Measurements from ENCODE around the gene APLP1. TPM values are rescaled to one million over a fixed set of nuclear protein-coding genes. Genes with fewer than 3 reads are reported as not detected.

Gene APLP1
- total RNA-seq, 1 experiment from 2014 or later, result 11.5 TPM

DNA sequence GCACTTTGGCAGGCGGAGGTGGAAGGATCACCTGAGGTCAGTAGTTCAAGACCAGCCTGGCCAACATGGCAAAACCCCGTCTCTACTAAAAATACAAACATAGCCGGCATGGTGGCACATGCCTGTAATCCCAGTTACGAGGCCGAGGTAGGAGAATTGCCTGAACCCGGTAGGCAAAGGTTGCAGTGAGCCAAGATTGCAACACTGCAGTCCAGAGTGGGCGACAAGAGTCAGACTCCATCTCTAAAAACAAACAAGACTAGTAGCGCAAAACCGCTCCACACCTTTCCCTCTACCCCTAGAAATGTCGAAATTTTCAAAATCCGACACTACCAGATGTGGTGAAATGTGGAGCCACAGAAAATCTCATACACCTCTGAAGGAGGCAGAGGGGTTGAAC lies 50.9 kb downstream of the APLP1 start:
- TF ChIP-seq CTCF (IDR thresholded peaks at IDR 0.05; ENCODE audit: unreplicated experiment), result no peak
- CTCF ChIA-PET, result no interaction called here

GRCh38 chr19:35921012-35921411 lies 52.6 kb downstream of the APLP1 start:
- H3K36me3 Mint-ChIP-seq (ENCODE audit: insufficient read depth, unreplicated experiment), result no peaks in the 10 kb centered on the region
- H3K4me3 Mint-ChIP-seq (ENCODE audit: low read depth, unreplicated experiment), result no peak overlapping the region
- TF ChIP-seq CTCF (IDR thresholded peaks at IDR 0.05; ENCODE audit: unreplicated experiment), result no peak
- peaks cover 40% of the 10 kb centered on the region for H3K27me3 Mint-ChIP-seq (ENCODE audit: unreplicated experiment)
- CTCF ChIA-PET, result no interaction called here
- BruUV-seq (replicated peaks), result no TSS peak
- no peaks in the 10 kb centered on the region for H3K4me1 Mint-ChIP-seq (ENCODE audit: low read depth, unreplicated experiment)
- H3K9me3 Mint-ChIP-seq (ENCODE audit: low read depth, unreplicated experiment), result no peaks in the 10 kb centered on the region
- intact Hi-C loops (cut with micrococcal nuclease; ENCODE audit: unreplicated experiment), result no loop called here
- DNase-seq, result no peak
- no peak overlapping the region for H3K27ac Mint-ChIP-seq (ENCODE audit: unreplicated experiment)

More for the DNA sequence above, 50.9 kb downstream of the APLP1 start:
- no peak for DNase-seq
- no peaks in the 10 kb centered on the region for H3K9me3 Mint-ChIP-seq (ENCODE audit: low read depth, unreplicated experiment)
- H3K36me3 Mint-ChIP-seq (ENCODE audit: insufficient read depth, unreplicated experiment), result no peaks in the 10 kb centered on the region
- intact Hi-C loops (cut with micrococcal nuclease; ENCODE audit: unreplicated experiment), result no loop called here
- no peak overlapping the region for H3K4me3 Mint-ChIP-seq (ENCODE audit: low read depth, unreplicated experiment)
- no peaks in the 10 kb centered on the region for H3K4me1 Mint-ChIP-seq (ENCODE audit: low read depth, unreplicated experiment)
- H3K27ac Mint-ChIP-seq (ENCODE audit: unreplicated experiment), result no peak overlapping the region
- H3K27me3 Mint-ChIP-seq (ENCODE audit: unreplicated experiment), result peaks cover 36% of the 10 kb centered on the region
- no TSS peak for BruUV-seq (replicated peaks)

- DNase-seq, result no peak
- Mint-ChIP-seq H3K9me3 (ENCODE audit: low read depth, unreplicated experiment) (no peaks in the 10 kb centered on the region), H3K27ac (ENCODE audit: unreplicated experiment) (no peak overlapping the region), H3K4me1 (ENCODE audit: low read depth, unreplicated experiment) (no peaks in the 10 kb centered on the region), H3K36me3 (ENCODE audit: insufficient read depth, unreplicated experiment) (no peaks in the 10 kb centered on the region), H3K27me3 (ENCODE audit: unreplicated experiment) (peaks cover 47% of the 10 kb centered on the region), H3K4me3 (ENCODE audit: low read depth, unreplicated experiment) (no peak overlapping the region)
- no peak for TF ChIP-seq CTCF (IDR thresholded peaks at IDR 0.05; ENCODE audit: unreplicated experiment)
- intact Hi-C loops (cut with micrococcal nuclease; ENCODE audit: unreplicated experiment), result no loop called here
- CTCF ChIA-PET, result no interaction called here
- BruUV-seq (replicated peaks), result no TSS peak
These were observed 57.1 kb downstream of the APLP1 start for GRCh38 chr19:35925501-35925900.

- peaks cover 8% of the 10 kb centered on the region for H3K4me1 Mint-ChIP-seq (ENCODE audit: low read depth, unreplicated experiment)
- no peak for TF ChIP-seq CTCF (IDR thresholded peaks at IDR 0.05; ENCODE audit: unreplicated experiment)
- H3K4me3 Mint-ChIP-seq (ENCODE audit: low read depth, unreplicated experiment), result no peak overlapping the region
- H3K36me3 Mint-ChIP-seq (ENCODE audit: insufficient read depth, unreplicated experiment), result peaks cover 6% of the 10 kb centered on the region
- intact Hi-C loops (cut with micrococcal nuclease; ENCODE audit: unreplicated experiment), result no loop called here
- no peak for DNase-seq
- CTCF ChIA-PET, result interaction anchor here (0.6 kb wide), 1 partner anchor 623 kb away, joined by 6 read pairs; no protein-coding TSS in a partner anchor
- H3K27me3 Mint-ChIP-seq (ENCODE audit: unreplicated experiment), result peaks cover 42% of the 10 kb centered on the region
- BruUV-seq (replicated peaks), result no TSS peak
- no peak overlapping the region for H3K27ac Mint-ChIP-seq (ENCODE audit: unreplicated experiment)
- H3K9me3 Mint-ChIP-seq (ENCODE audit: low read depth, unreplicated experiment), result no peaks in the 10 kb centered on the region
These were observed 60.1 kb downstream of the APLP1 start for GRCh38 chr19:35928507-35928906.

Other genes starting within 250 kb of the APLP1 start
- 148 and 162 TPM in 2 replicates for gene RBM42, start 239.5 kb upstream of the APLP1 start, total RNA-seq (2022)
- gene ETV2, start 226.8 kb upstream of the APLP1 start, total RNA-seq (2022), result 1.3 TPM in 1 of 2 replicates, not detected in the other
- 488 and 497 TPM in 2 replicates for gene COX6B1, start 220.3 kb upstream of the APLP1 start, total RNA-seq (2022)
- not detected in 2 replicates for gene UPK1A, start 202.1 kb upstream of the APLP1 start, total RNA-seq (2022)
- not detected in 2 replicates for gene ZBTB32, start 164.0 kb upstream of the APLP1 start, total RNA-seq (2022)
- 65.2 and 65.3 TPM in 2 replicates for gene KMT2B, start 150.6 kb upstream of the APLP1 start, total RNA-seq (2022)
- gene IGFLR1, start 126.1 kb upstream of the APLP1 start, total RNA-seq (2022), result 9.2 and 9.9 TPM in 2 replicates
- gene U2AF1L4, start 123.2 kb upstream of the APLP1 start, total RNA-seq (2022), result 15.1 and 16.2 TPM in 2 replicates
- gene PSENEN, start 122.9 kb upstream of the APLP1 start, total RNA-seq (2022), result 114 and 126 TPM in 2 replicates
- gene LIN37, start 120.0 kb upstream of the APLP1 start, total RNA-seq (2022), result 12.4 and 15.9 TPM in 2 replicates
- gene HSPB6, start 111.5 kb upstream of the APLP1 start, total RNA-seq (2022), result 0.71 and 0.93 TPM in 2 replicates
- 70.3 and 70.7 TPM in 2 replicates for gene PROSER3, start 110.4 kb upstream of the APLP1 start, total RNA-seq (2022)
- gene ARHGAP33, start 93.0 kb upstream of the APLP1 start, total RNA-seq (2022), result 16.8 and 27.0 TPM in 2 replicates
- not detected in 2 replicates for gene PRODH2, start 55.7 kb upstream of the APLP1 start, total RNA-seq (2022)
- gene NPHS1, start 16.1 kb upstream of the APLP1 start, total RNA-seq (2022), result not detected in 2 replicates
- gene KIRREL2, start 11.7 kb upstream of the APLP1 start, total RNA-seq (2022), result 0.17 and 0.26 TPM in 2 replicates
- gene NFKBID, start 32.0 kb downstream of the APLP1 start, total RNA-seq (2022), result 14.9 and 15.6 TPM in 2 replicates
- gene HCST, start 34.0 kb downstream of the APLP1 start, total RNA-seq (2022), result not detected in 2 replicates
- gene TYROBP, start 39.7 kb downstream of the APLP1 start, total RNA-seq (2022), result not detected in 2 replicates
- gene LRFN3, start 67.8 kb downstream of the APLP1 start, total RNA-seq (2022), result 15.2 and 18.5 TPM in 2 replicates
- 16.9 and 17.1 TPM in 2 replicates for gene SDHAF1, start 126.6 kb downstream of the APLP1 start, total RNA-seq (2022)
- 19.7 and 23.5 TPM in 2 replicates for gene SYNE4, start 140.2 kb downstream of the APLP1 start, total RNA-seq (2022)
- 52.6 and 56.7 TPM in 2 replicates for gene ALKBH6, start 145.6 kb downstream of the APLP1 start, total RNA-seq (2022)
- 3.1 and 3.5 TPM in 2 replicates for gene CLIP3, start 164.3 kb downstream of the APLP1 start, total RNA-seq (2022)
- 3.2 and 3.3 TPM in 2 replicates for gene THAP8, start 185.7 kb downstream of the APLP1 start, total RNA-seq (2022)
- 25.5 and 29.6 TPM in 2 replicates for gene WDR62, start 186.3 kb downstream of the APLP1 start, total RNA-seq (2022)
- not detected in 2 replicates for gene OVOL3, start 242.6 kb downstream of the APLP1 start, total RNA-seq (2022)
- gene POLR2I, start 246.3 kb downstream of the APLP1 start, total RNA-seq (2022), result 91.6 and 92.2 TPM in 2 replicates
- 204 and 210 TPM in 2 replicates for gene TBCB, start 246.9 kb downstream of the APLP1 start, total RNA-seq (2022)